NCI-H1694 treated with DMSO at 0.1 percent for 48 hours (cell line): ENCODE measurements around the gene TMC3.
"Not testable (repeated sequence)": the region's sequence is repeated elsewhere in the genome, so short reads cannot be mapped to it uniquely, and the experiment has no call there.

ENCODE experiments used
- DNase-seq: peaks from one replicate; lab custom pipeline; 2025; lab: John Stamatoyannopoulos, UW

TMC3 gene

GRCh38 chr15:81346611-81347010 lies 27.4 kb downstream of the TMC3 start:
- no peak for DNase-seq

GRCh38 chr15:81343371-81343770 lies 30.6 kb downstream of the TMC3 start:
- DNase-seq = no peak

GRCh38 chr15:81341351-81341750 lies 32.7 kb downstream of the TMC3 start:
- no peak for DNase-seq

- no peak for DNase-seq
Observed at GRCh38 chr15:81339851-81340250, 34.2 kb downstream of the TMC3 start.

GRCh38 chr15:81339321-81339720 lies 34.7 kb downstream of the TMC3 start:
- DNase-seq = no peak

- no peak for DNase-seq
Observed at GRCh38 chr15:81338170-81339007, 35.6 kb downstream of the TMC3 start.

GRCh38 chr15:81337713-81338157 lies 36.3 kb downstream of the TMC3 start:
- DNase-seq = no peak

- DNase-seq = no peak
Observed at GRCh38 chr15:81337241-81337640, 36.8 kb downstream of the TMC3 start.

GRCh38 chr15:81336568-81336967 lies 37.4 kb downstream of the TMC3 start:
- DNase-seq = no peak

GRCh38 chr15:81335631-81336030 lies 38.4 kb downstream of the TMC3 start:
- DNase-seq = no peak

- no peak for DNase-seq
Observed at GRCh38 chr15:81334768-81335435, 39.1 kb downstream of the TMC3 start.

GRCh38 chr15:81333363-81333762 lies 40.6 kb downstream of the TMC3 start:
- DNase-seq = no peak

GRCh38 chr15:81332326-81332725 lies 41.7 kb downstream of the TMC3 start:
- DNase-seq = no peak

- DNase-seq = no peak
Observed at GRCh38 chr15:81331600-81331999, 42.4 kb downstream of the TMC3 start.

GRCh38 chr15:81331141-81331540 lies 42.9 kb downstream of the TMC3 start:
- not testable (repeated sequence) for DNase-seq

GRCh38 chr15:81330366-81331090 lies 43.5 kb downstream of the TMC3 start:
- no peak for DNase-seq

GRCh38 chr15:81329446-81329845 lies 44.6 kb downstream of the TMC3 start:
- no peak for DNase-seq

GRCh38 chr15:81327516-81327915 lies 46.5 kb downstream of the TMC3 start:
- no peak for DNase-seq

- no peak for DNase-seq
Observed at GRCh38 chr15:81326466-81327212, 47.4 kb downstream of the TMC3 start.

- DNase-seq = peak; percentile 87
Observed at GRCh38 chr15:81323944-81324881, 49.8 kb downstream of the TMC3 start, which contains the start of gene STARD5. STARD5 (minus strand) TSS chr15:81324141; CDS start chr15:81324099, 42 bp downstream.

GRCh38 chr15:81323559-81323943 lies 50.5 kb downstream of the TMC3 start:
- no peak for DNase-seq
